ENCODE results near the gene CARD14.

CARD14 gene

DNA sequence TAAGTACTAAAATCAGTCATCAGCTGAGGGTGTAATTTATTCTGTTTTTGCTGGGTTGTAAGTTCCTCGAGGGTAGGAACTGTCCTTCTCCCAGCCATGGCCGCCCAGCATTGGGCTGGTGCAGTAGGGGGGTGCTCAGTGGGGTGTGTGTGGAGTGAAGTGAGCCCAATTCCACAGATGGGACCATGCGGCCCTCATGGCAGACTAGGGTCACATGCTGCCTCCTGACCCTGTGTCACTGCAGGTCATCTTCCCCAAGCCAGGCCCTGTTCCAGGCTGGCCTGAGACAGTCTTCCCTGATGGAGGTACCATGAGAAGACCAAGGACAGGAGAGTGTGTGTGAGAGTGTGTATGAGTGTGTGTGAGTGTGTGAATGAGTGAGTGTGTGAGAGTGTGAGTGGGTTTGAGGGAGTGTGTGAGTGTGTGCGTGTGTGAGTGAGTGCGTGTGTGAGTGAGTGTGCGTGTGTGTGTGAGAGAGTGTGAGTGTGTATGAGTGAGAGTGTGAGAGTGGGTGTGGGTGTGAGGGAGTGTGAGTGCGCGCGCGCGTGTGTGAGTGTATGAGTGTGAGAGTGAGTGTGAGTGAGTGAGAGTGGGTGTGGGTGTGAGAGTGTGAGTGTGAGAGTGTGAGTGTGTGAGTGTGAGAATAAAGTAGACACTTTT, 54.1 kb downstream of the CARD14 start:
- POLR2A ChIA-PET: no interaction called here

DNA sequence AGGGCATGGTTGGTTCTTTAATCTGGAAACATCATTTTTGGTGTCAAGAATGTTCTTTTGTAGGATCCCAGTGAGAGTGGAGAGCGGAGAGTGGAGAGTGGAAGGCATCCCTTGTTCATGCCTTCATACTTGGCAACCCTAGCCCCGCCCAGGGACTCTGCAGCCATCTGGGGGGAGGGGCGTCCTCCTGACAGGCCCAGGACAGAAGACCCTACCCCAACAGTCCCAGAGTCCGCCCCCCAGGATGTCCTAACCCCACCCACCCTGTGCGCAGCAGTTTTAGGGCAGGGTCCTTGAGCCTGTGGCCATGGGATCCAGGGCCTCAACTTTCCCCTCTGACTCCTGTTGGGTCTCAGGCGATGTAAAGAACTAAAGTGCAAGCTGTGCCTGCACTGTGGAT, 54.9 kb downstream of the CARD14 start:
- ChIA-PET POLR2A (no interaction called here), CTCF (no interaction called here)
- no peak for DNase-seq (ENCODE audit: low read depth, low spot score)
- H3K4me3 ChIP-seq (ENCODE audit: low read depth, low read length): no peak overlapping the region
- TF ChIP-seq, protein P1, sequence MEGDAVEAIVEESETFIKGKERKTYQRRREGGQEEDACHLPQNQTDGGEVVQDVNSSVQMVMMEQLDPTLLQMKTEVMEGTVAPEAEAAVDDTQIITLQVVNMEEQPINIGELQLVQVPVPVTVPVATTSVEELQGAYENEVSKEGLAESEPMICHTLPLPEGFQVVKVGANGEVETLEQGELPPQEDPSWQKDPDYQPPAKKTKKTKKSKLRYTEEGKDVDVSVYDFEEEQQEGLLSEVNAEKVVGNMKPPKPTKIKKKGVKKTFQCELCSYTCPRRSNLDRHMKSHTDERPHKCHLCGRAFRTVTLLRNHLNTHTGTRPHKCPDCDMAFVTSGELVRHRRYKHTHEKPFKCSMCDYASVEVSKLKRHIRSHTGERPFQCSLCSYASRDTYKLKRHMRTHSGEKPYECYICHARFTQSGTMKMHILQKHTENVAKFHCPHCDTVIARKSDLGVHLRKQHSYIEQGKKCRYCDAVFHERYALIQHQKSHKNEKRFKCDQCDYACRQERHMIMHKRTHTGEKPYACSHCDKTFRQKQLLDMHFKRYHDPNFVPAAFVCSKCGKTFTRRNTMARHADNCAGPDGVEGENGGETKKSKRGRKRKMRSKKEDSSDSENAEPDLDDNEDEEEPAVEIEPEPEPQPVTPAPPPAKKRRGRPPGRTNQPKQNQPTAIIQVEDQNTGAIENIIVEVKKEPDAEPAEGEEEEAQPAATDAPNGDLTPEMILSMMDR (IDR thresholded peaks at IDR 0.05; ENCODE audit: insufficient read depth, low read length, missing control alignments): no peak

More for the DNA sequence above, 54.1 kb downstream of the CARD14 start:
- H3K4me3 ChIP-seq (ENCODE audit: low read depth, low read length): no peak overlapping the region
- CTCF ChIA-PET: no interaction called here
- DNase-seq (ENCODE audit: low read depth, low spot score): no peak
- TF ChIP-seq, protein P1 (IDR thresholded peaks at IDR 0.05; ENCODE audit: insufficient read depth, low read length, missing control alignments): no peak

DNA sequence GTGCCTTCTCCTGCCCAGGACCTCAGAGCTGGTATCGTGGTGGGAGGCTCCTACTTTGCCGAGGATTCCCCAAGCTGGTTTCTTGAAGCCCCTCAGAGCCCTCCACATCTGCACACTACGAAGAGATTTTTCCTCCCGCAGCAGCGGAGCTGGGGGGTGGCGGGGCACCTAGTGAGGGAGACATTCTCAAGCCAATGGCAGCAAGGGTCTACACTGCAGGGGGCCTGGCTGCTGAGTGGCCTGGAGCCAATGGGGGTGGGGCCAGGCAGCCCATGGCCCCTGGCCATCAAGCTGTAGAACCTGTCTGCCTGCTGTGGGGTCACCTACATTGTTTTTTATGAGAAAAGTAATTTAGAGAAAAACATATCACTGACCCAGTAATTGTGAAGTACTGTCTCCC, 55.4 kb downstream of the CARD14 start:
- DNase-seq (ENCODE audit: low read depth, low spot score): no peak
- ChIA-PET POLR2A (interaction anchor here (0.9 kb wide), 1 partner anchor 70 kb away, joined by 4 read pairs; no protein-coding TSS in a partner anchor), CTCF (interaction anchor here (0.8 to 1.3 kb wide), 2 partner anchors 13 kb away, joined by 3 read pairs; no protein-coding TSS in a partner anchor)
- H3K4me3 ChIP-seq (ENCODE audit: low read depth, low read length): no peak overlapping the region
- TF ChIP-seq, protein P1 (IDR thresholded peaks at IDR 0.05; ENCODE audit: insufficient read depth, low read length, missing control alignments): no peak

DNA sequence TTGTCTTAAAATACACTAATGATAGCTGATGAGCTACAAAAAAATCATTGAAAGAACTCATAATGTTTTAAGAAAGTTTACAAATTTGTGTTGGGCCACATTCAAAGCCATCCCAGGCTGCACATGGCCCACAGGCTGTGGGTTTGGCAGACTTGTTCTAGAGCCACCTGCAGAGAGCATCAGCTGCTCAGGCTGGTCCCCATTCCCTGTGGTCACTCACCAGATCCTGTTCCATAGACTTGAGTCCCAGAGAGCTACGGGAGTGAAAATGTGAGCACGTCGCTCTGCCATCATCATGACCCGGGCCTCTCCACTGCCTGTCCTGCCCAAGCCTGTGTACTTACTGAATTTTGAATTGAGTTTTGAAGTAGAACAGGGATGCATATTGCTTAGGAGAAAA, 57.3 kb downstream of the CARD14 start:
- ChIA-PET CTCF (interaction anchor here (1.0 to 1.8 kb wide), 2 partner anchors 32 to 126 kb away, joined by 3 to 6 read pairs; partner anchors contain the start of gene GAA), POLR2A (no interaction called here)
- DNase-seq (ENCODE audit: low read depth, low spot score): no peak
- no peak overlapping the region for H3K4me3 ChIP-seq (ENCODE audit: low read depth, low read length)
- TF ChIP-seq, protein P1 (IDR thresholded peaks at IDR 0.05; ENCODE audit: insufficient read depth, low read length, missing control alignments): no peak

DNA sequence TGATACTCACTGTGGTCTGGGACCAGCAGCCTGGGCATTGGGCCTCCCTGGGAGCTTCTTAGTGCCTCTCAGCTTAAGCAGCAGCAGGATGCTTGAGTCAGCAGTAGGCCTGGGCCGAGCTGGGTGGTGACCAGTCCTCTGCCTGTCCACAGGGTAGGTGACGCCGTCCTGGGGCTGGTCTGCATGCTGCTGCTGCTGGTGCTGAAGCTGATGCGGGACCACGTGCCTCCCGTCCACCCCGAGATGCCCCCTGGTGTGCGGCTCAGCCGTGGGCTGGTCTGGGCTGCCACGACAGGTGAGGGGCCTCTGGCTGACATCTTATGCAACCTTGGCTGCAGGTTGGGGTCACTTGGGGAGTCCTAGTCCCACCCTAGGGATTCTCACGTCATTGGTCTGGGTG, 57.8 kb downstream of the CARD14 start:
- ChIA-PET POLR2A (no interaction called here), CTCF (interaction anchor here (1.0 to 1.8 kb wide), 2 partner anchors 33 to 126 kb away, joined by 3 to 6 read pairs; partner anchors contain the start of gene GAA)
- no peak overlapping the region for H3K4me3 ChIP-seq (ENCODE audit: low read depth, low read length)
- no peak for DNase-seq (ENCODE audit: low read depth, low spot score)
- TF ChIP-seq, protein P1 (IDR thresholded peaks at IDR 0.05; ENCODE audit: insufficient read depth, low read length, missing control alignments): no peak

DNA sequence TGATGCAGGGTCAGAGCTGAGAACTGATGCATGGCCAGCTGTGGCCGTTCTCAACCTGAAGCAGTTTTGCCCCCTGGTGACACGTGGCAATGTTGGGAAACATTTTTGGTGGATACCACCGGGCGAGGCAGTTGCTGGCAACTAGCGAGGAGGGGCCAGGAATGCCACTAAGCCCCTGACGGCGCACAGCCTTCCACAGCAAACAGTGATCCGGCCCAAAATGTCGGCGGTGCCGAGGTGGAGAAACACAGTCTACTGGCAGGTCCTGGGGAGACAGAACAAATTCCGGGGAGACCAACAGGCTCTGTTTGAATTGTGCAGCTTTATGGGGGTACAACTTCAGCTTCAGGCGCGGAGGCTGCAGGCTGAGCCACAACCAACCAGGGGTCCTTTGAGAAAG, 58.6 kb downstream of the CARD14 start:
- DNase-seq (ENCODE audit: low read depth, low spot score): no peak
- TF ChIP-seq, protein P1 (IDR thresholded peaks at IDR 0.05; ENCODE audit: insufficient read depth, low read length, missing control alignments): no peak
- ChIA-PET POLR2A (no interaction called here), CTCF (interaction anchor here (1.2 kb wide), 1 partner anchor 25 kb away, joined by 3 read pairs; no protein-coding TSS in a partner anchor)
- no peak overlapping the region for H3K4me3 ChIP-seq (ENCODE audit: low read depth, low read length)
